GM19372 (cell line): Measurements from ENCODE around the gene NEK6.

ENCODE experiments used
- ATAC-seq: cut with Tn5 transposase; IDR thresholded peaks from one replicate; pipeline ENCODE4 v1.9.1; 2021; ENCODE audit warnings: mild to moderate bottlenecking, low read depth, moderate library complexity; ENCODE audit not compliant: unreplicated experiment

NEK6 gene

DNA sequence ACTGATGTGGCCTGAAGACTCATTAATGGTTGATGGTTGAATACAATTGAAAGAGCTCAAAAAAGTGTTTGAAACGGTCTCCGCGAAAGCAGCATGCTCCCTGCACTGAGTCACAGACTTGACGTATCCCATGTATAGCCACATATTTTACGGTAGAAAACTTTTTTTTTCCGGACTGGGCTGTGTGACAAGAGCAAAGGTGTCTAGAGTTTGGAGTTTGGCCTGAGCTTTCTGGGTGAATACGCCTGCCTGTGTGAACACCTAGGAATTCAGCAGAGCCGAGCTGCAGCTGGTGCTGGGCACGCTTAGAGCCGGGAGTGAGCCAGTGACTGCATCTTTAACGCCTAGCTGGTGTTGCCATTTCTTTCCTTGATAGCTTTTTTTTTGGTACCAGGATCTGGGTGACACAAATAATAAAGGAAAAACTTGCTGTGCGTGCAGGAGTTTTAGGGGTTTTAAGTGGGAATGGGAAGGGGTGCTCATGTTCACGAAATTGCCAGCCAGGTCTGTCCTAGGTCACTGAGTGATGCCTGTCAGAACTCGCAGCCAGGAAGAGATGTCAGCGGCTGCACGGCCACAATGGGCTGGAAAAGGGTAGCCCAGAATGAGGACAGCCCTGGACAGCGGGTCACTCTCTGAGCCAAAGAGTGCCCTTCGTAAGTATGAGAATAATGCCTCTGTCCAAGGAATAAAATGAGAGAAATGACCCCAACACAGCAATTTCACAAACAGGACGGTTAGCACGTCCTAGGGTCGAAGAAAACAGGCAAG lies 105.8 kb downstream of the NEK6 start:
- ATAC-seq = no peak

- ATAC-seq = no peak
These were observed 106.4 kb downstream of the NEK6 start for GRCh38 chr9:124364141-124364540.

DNA sequence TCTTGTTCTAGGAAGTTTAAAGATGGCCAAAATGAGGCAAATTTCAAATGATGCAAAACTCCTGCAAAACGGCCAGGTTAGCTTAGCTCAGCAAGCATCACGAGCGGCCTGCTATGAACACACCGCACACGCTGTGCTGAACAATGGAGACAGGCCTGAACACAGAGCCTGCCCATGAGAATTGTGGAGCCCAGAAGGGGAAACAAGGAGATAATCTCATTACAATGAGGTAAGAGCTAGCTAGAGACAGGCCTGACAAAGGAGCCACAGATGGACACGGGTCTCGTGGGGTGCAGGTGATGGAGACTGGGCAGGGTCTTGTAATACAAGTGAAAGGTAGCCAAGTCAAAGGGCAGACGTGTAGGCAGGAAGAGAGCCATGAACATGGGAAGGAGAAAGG lies 107.3 kb downstream of the NEK6 start:
- ATAC-seq = no peak

DNA sequence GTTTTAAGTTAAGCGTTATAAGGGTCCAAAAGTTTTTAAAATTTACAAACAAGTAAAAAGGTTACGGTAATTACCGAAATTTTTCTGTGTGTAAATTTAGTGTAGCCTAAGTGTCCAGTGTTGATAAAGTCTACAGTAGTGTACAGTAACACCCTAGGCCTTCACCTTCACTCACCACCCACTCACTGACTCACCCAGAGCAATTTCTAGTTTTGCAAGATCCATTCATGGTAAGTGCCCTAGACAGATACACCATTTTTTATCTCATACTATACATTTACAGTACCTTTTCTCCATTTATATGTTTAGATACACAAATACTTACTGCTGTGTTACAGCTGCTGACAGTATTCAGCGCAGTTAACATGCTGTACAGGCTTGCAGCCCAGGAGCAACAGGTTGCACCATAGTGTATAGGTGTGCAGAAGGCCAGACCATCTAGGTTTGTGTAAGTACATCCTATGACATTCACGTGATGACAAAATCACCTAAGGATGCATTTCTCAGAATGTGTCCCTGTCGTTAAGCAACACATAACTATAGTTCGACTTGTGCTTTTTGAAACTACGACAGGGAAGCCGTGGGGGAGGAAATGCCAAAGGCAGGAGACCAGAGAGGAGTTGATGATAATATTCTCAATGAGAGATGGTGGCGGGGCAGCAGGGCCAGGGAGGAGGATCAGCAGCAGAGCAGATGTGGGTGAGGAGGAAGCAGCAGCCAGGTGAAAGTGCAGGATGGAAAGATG lies 108.9 kb downstream of the NEK6 start:
- ATAC-seq = no peak

DNA sequence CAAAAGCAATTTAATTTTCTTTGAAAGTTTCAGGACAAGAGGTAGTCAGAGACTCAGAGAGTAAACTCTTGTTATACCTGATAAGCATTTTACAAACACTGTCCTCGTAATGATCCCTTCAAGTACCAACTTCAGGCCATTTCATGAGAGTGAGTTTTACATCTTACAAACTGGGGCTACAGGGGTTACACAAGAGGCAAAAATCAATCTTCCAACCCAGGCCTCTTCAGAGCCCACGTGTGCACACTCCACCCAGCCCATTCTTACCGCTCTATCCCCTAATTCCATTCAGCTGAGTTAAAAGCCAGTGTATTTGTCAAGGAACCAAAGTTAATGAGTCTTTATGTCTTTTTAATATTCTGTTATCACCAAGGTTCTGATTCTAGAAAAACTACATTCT lies 110.9 kb downstream of the NEK6 start:
- ATAC-seq = no peak

- no peak for ATAC-seq
These were observed 111.6 kb downstream of the NEK6 start for GRCh38 chr9:124369231-124369797.

DNA sequence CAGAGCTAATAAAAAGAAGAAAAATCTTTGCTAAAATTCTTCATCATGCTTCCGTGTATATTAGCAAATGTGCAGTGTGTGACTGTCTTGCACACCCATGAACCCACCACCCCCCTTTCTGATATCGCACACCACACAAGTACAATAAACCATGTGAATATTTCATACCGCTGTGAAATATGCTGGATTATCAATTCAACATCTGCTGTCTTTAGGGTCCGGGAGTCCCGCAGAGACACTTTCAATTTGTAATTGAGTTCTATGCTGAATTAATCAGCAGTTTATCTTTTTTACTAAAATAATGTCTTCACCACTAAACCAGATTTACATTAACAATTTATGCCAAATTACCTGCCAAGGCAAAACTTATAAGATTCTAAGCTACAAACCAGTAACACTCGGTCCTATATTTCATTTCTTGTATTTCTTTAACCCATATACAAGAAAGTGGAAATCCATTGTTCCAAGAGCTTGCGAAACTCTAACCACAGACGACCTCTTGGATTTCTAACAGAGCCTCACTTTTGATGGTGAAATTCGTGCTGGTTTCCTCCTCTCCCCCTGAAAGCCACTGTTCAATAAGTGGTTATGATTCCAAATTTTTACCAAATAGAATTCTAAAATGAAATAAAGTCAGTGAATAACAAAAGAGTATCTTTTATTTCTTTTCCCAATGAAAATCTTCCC lies 113.3 kb downstream of the NEK6 start:
- ATAC-seq = no peak

DNA sequence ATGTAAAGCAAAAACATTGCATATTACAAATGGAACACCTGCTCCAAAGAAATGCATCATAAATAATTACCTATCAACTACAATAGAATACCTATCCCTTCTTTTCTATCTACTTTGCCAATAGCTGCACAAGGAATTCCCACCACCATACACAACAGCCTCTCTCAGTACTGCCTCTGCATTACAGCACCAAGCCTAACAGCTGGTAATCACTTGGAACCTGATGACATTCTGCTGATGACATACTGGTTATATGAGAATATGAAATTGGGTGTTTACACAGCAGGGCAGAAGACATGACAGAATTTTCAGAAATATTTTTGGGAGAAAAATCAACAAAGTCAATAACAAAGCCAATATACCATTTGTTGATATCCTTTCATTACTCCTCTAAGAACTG lies 114.3 kb downstream of the NEK6 start:
- ATAC-seq = no peak

DNA sequence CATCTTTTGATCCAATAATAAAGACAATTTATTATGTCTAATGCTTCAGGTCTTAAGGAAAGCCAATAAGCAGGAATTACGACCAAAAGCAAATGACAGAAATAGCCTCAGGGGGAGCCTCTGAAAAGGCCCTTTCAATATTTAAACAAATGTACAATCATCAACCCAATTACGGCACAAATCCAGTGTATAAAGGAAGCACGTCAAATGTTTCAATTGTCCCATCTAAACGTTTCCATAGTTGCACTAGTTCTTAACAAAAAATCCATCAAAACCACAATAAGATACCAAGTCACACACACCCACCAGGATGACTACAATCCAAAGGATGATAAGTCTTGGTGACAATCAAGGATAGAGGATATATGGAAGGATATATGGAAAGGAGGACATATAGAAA lies 115.6 kb downstream of the NEK6 start:
- ATAC-seq = no peak

DNA sequence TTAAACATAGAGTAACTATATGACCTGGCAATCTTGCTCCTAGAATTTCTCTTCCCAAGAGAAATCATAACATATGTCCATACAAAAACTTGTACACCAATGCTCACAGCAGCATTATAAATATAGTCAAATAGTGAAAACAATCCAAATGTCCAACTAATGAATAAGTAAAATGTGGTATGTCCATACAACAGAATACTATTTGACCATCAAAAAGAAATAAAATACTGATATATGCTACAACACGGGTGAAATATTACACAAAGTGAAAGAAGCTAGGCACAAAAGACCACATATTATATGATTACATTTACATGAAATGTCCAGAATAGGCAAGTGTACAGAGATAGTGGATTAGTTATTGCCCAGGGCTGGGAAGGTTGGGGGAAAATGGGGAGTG lies 116.1 kb downstream of the NEK6 start:
- ATAC-seq = no peak

DNA sequence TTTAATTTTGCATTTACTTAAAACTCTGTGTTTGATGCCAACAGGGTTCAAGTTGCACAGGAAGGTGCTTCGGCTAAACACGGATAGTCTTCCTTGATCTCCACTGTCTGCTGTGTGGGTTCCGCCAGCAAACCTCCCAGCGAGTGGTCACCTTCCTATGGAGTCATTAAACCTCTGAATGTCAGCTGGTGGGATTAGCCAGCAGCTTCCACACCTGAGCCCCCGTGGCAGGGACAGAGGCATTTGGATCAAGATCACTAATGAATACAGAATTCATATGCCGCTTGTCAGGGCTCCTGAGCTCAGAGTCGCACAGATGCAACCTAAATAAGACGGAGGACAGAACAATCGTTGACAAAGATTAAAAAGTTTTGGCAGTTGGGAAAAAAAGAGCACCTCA lies 118.0 kb downstream of the NEK6 start:
- no peak for ATAC-seq

GRCh38 chr9:124376329-124376728 lies 118.6 kb downstream of the NEK6 start:
- no peak for ATAC-seq

DNA sequence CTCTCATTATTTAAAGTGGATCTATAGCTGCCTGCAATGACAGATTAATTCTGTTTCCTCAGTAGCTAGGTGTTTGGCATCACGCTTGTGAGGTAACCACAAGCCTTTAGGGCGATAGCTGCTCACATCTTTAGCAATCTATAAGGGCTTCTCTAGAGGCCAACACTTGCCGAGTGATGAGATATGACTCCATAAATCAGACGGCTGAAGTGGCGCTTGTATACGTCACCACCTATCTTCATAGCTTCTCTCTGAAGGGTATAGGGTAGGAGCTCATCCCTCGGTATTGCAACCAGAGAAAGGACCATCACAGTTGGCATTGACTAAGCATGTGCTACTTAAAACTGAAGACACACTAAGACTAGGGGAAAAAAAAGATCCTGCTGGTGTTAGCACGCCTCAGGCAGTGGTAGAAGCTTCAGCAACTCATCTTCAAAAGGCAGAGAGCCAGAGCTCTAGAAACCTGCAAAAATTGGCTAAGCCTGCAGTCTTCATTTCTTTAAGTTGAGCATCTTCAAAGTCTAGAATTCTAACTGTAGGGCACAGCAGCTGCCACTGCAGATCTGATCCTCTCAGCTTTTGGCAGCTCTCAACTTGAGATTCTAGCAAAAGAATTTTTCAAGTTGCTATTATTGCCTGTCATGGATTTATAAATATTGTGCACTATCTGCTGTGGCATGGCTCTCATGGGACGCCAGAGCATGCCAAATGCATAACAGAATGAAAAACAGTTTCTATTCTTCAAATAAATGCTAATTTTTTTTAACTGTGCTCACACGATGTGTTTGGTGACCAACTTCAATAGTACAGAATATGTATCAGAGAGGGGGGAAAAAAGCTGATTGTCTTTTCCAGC lies 120.0 kb downstream of the NEK6 start:
- no peak for ATAC-seq

- ATAC-seq = no peak
These were observed 123.6 kb downstream of the NEK6 start for GRCh38 chr9:124381170-124381945.

DNA sequence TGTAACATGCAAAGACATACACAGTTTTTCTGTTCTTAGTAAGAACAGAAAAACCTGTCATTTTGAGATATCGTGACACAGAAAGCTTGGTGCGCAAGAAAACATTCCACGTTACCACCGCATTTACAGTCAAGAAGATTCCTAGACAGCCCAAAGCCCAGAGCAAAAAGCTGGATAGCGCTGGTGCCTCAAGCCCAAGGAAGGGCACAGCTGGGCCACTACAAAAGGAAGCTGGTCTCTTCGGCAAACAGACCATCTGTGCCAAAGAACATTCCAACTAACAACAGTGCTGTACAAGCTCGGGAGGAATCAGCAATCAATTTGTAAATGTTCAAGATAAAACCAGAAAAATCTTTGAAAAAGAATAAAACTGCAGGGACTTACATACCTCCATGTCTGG lies 126.5 kb downstream of the NEK6 start:
- no peak for ATAC-seq

DNA sequence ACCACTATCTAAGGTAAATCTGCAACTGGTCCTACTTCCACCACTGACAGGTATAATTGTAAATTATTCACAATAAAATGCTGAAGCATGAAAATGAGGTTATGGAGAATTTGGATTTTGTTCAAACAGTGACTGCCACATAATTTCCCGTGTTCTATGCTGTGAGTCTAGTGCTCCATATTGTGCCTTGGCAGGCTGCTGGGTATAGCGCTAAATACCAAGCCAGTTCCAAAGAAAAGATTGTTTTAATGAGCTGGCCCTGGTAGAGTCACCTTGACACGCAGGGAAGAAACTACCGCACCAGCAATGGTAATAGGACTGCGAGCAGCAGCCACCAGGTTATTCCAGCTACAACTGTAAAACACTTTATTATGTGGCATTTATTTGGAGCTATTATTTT lies 127.1 kb downstream of the NEK6 start:
- ATAC-seq = no peak

- ATAC-seq = no peak
These were observed 127.9 kb downstream of the NEK6 start for GRCh38 chr9:124385623-124386022.

- ATAC-seq = no peak
These were observed 128.5 kb downstream of the NEK6 start for GRCh38 chr9:124386201-124386600.

DNA sequence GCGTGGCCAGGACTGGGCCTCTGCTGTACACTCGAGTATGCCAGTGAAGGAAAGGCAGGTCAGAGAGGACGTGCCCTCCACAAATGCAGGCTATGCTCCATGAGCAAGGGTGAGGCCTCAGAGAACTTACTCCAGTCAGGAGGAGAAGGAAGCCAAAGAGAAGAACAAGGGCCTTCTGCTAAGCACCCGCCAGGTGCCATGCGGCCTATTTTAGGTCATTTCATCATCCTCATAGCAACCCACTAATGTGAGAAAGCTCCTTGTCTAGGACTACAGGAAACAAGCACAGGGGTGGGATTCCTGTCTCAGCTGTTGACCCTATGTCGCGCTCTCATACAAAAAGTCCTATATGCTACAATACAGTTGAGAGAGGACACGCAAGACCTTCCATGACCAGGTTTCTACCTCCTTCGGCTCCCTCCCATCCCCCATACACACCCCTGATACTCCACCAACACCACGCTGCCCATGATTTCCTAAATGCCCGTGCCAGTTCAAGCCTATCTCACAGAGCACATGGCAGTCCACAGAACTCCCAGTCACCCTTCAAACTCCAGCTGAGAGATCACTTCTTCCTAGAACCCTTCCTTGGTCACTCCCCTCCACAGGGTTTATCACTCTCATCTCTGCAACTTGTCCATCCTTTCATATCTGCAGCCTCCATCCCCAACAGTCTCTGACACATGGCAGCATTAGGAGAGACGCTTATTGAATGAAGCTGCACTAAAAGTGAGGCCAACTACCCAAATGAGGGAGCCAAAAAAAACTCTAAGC lies 130.7 kb downstream of the NEK6 start:
- ATAC-seq = no peak
